Right cardiac atrium (tissue), 5 donors: ENCODE data around the gene CDK3. TPM values are rescaled to one million over a fixed set of nuclear protein-coding genes. Genes with fewer than 3 reads are reported as not detected.
"Not testable (repeated sequence)": the region's sequence is repeated elsewhere in the genome, so short reads cannot be mapped to it uniquely, and the experiment has no call there.

Experiments used
- ATAC-seq, 2 donors: fragments of 200-7000 bp; cut with Tn5 transposase; one replicate each; pipeline versions ENCODE4 v1.8.0 to v1.9.1; 2020; ENCODE audit warnings: moderate library complexity in 2 of 2, mild to moderate bottlenecking in 1 of 2
- DNase-seq, 3 donors: peaks; one replicate each; pipeline ENCODE4 v3.0.0-alpha.2; 2020
- H3K27ac ChIP-seq: one replicate; pipeline ENCODE4 v1.5.1; 2013; ENCODE audit warnings: mild to moderate bottlenecking, low read length, control low read depth, moderate library complexity
- H3K27me3 ChIP-seq: one replicate; pipeline ENCODE4 v1.6.1; 2013; ENCODE audit not compliant: control insufficient read depth, insufficient read depth
- H3K4me1 ChIP-seq: one replicate; pipeline ENCODE4 v1.6.1; 2013; ENCODE audit warnings: low read length; ENCODE audit not compliant: control insufficient read depth, insufficient read depth
- H3K4me3 ChIP-seq: one replicate; pipeline ENCODE4 v1.5.1; 2013; ENCODE audit warnings: low read length, control low read depth
- H3K9me3 ChIP-seq: one replicate; pipeline ENCODE4 v1.6.1; 2013; ENCODE audit warnings: low read length; ENCODE audit not compliant: control insufficient read depth
- WGBS: extraction: QIAGEN DNeasy Blood & Tissue Kit; methylation state at CpG from one replicate; pipeline ENCODE4 v1.1.7; 2013; 5-methylcytosine and 5-hydroxymethylcytosine counted together
- intact Hi-C, 4 donors: fragments of 100-400 bp; cut with DNase I; formaldehyde crosslinking; loops; one replicate each; pipeline versions ENCODE4 v1.11.0 to v1.14.0; 2022 to 2023
- polyA plus RNA-seq: library from polyadenylated mRNA; stranded (reverse); fragments of 200-250 nt; gene quantifications from one replicate; pipeline ENCODE4 v1.2.3, GENCODE V29; 2013
- total RNA-seq, 4 donors: library from RNA; stranded (reverse); fragmentation: NEBNext Ultra II Directional; extraction: Animal tissue kit (Norgen Biotek cat#: 25700); gene quantifications; one replicate each; pipeline ENCODE4 v1.2.1, GENCODE V29; 2021
- donor health status: healthy with polysubstance abuse.
- donor health status: DM: no; HTN: yes; CAD: no.
- donor health status: DM: no; HTN: no; CAD: no.
- donor health status: DM: no; HTN: yes; CAD: no; lungs with severe emphysema.
- donor health status: DM: yes; HTN: yes; CAD: no.

CDK3 gene
- total and polyA plus RNA-seq, 5 donors = 2.4 to 2.9 (median 2.5) TPM

DNA sequence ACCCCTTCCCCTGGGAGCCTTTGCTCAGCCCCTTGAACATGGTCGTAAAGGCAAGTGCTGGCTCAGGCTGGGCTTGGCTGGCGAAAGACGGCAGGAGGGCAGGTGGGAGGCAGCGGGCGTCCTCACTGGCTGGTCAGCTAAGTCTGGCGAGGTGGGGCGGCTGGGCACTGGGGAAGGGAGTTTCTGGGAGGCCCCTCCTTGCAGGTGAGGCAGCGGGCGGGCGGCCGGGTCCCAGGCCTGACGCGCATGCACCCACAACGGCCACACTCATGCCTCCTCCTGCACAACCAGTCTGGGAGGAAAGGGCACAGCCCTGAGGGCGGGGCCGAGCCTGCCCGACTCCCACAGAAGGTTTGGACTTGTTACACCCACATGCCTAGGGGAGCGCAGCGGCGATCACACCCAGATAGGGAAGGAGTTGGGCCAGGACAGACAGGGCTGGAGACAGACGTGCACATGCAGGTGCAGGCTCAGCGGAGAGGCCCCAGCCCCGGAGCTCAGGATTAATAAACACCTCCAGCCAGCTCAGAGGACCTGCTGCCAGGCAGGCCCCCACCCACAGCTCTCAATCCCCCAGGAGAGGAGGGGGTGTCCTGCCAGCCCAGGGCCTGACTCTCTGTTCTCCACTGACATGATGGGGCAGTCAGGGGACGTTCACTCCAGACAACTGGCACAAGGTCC lies 26.6 kb downstream of the CDK3 start, which contains the start of gene EVPL:
TSS of gene EVPL (minus strand) at position 148 of the 681 bp plus-strand sequence. CDS start at position 40, 108 bp downstream.
- Histone ChIP-seq H3K27ac (no peak within 1 kb of the TSS), H3K9me3 (no peaks in the 10 kb centered on the region), H3K27me3 (no peaks in the 10 kb centered on the region), H3K4me1 (no peaks in the 10 kb centered on the region), H3K4me3 (no peak within 1 kb of the TSS)
- ATAC-seq = peak in 1 of 2 donors; percentile 50
- 81% methylated on average over 24 of the region's 24 CpGs for WGBS
- DNase-seq = peak in 2 of 3 donors; percentile 50 to 56
- intact Hi-C loops = no loop called here

GRCh38 chr17:76032073-76032779 lies 31.6 kb downstream of the CDK3 start:
- no peak for ATAC-seq
- Histone ChIP-seq H3K9me3 (no peaks in the 10 kb centered on the region), H3K4me1 (no peaks in the 10 kb centered on the region), H3K27ac (no peak overlapping the region), H3K27me3 (no peaks in the 10 kb centered on the region), H3K4me3 (no peak overlapping the region)
- WGBS = 87% methylated on average over 20 of the region's 20 CpGs
- intact Hi-C loops = no loop called here
- DNase-seq = peak in 1 of 3 donors; percentile 29

GRCh38 chr17:76032780-76033108 lies 32.1 kb downstream of the CDK3 start:
- whole genome bisulfite sequencing = 94% methylated on average over 5 of the region's 5 CpGs
- Histone ChIP-seq H3K4me1 (no peaks in the 10 kb centered on the region), H3K9me3 (no peaks in the 10 kb centered on the region), H3K27ac (no peak overlapping the region), H3K4me3 (no peak overlapping the region), H3K27me3 (no peaks in the 10 kb centered on the region)
- DNase-seq (no peak), ATAC-seq (no peak)
- intact Hi-C loops = no loop called here

- intact Hi-C loops = no loop called here
- no peak overlapping the region for H3K4me3 ChIP-seq
- DNase-seq (peak in 1 of 3 donors; percentile 20), ATAC-seq (no peak)
- H3K4me1 ChIP-seq = no peaks in the 10 kb centered on the region
- H3K9me3 ChIP-seq = no peaks in the 10 kb centered on the region
- H3K27me3 ChIP-seq = no peaks in the 10 kb centered on the region
- 95% methylated on average over 6 of the region's 6 CpGs for WGBS
- H3K27ac ChIP-seq = no peak overlapping the region
Observed at GRCh38 chr17:76033139-76033538, 32.5 kb downstream of the CDK3 start.

GRCh38 chr17:76034428-76035350 lies 34.0 kb downstream of the CDK3 start:
- Histone ChIP-seq H3K9me3 (no peaks in the 10 kb centered on the region), H3K4me1 (no peaks in the 10 kb centered on the region), H3K27ac (no peak overlapping the region), H3K27me3 (no peaks in the 10 kb centered on the region), H3K4me3 (no peak overlapping the region)
- ATAC-seq = no peak
- DNase-seq = peak in 1 of 3 donors; percentile 43
- intact Hi-C loops = no loop called here
- WGBS = 69% methylated on average over 13 of the region's 13 CpGs

GRCh38 chr17:76036497-76037261 lies 36.0 kb downstream of the CDK3 start:
- intact Hi-C loops = no loop called here
- ATAC-seq (peak; percentile 18 to 26), DNase-seq (no peak)
- Histone ChIP-seq H3K4me3 (no peak overlapping the region), H3K4me1 (no peaks in the 10 kb centered on the region), H3K27ac (no peak overlapping the region), H3K9me3 (no peaks in the 10 kb centered on the region), H3K27me3 (no peaks in the 10 kb centered on the region)
- 49% methylated on average over 22 of the region's 22 CpGs for WGBS

GRCh38 chr17:76038050-76038449 lies 37.4 kb downstream of the CDK3 start:
- whole genome bisulfite sequencing = 79% methylated on average over 3 of the region's 3 CpGs
- no peaks in the 10 kb centered on the region for H3K27me3 ChIP-seq
- no peaks in the 10 kb centered on the region for H3K4me1 ChIP-seq
- intact Hi-C loops = no loop called here
- H3K27ac ChIP-seq = no peak overlapping the region
- DNase-seq (no peak), ATAC-seq (no peak)
- H3K4me3 ChIP-seq = no peak overlapping the region
- H3K9me3 ChIP-seq = no peaks in the 10 kb centered on the region

- H3K9me3 ChIP-seq = no peaks in the 10 kb centered on the region
- H3K4me3 ChIP-seq = no peak overlapping the region
- no peak for DNase-seq
- no peaks in the 10 kb centered on the region for H3K27me3 ChIP-seq
- no peak overlapping the region for H3K27ac ChIP-seq
- intact Hi-C loops = no loop called here
- ATAC-seq = no peak
- H3K4me1 ChIP-seq = no peaks in the 10 kb centered on the region
- 56% methylated on average over 6 of the region's 6 CpGs for WGBS
Observed at GRCh38 chr17:76039121-76039520, 38.5 kb downstream of the CDK3 start.

- intact Hi-C loops = no loop called here
- H3K4me3 ChIP-seq = no peak overlapping the region
- H3K9me3 ChIP-seq = no peaks in the 10 kb centered on the region
- no peak for ATAC-seq
- no peaks in the 10 kb centered on the region for H3K27me3 ChIP-seq
- 75% methylated on average over 6 of the region's 6 CpGs for WGBS
- H3K4me1 ChIP-seq = no peaks in the 10 kb centered on the region
- no peak overlapping the region for H3K27ac ChIP-seq
- DNase-seq = no peak
Observed at GRCh38 chr17:76040376-76040775, 39.7 kb downstream of the CDK3 start.

- H3K27me3 ChIP-seq, intact Hi-C loops, H3K4me3 ChIP-seq, H3K9me3 ChIP-seq, H3K27ac ChIP-seq, DNase-seq, H3K4me1 ChIP-seq, ATAC-seq: not testable (repeated sequence)
- WGBS = 99% methylated on average over 3 of the region's 3 CpGs
Observed at GRCh38 chr17:76042868-76043267, 42.2 kb downstream of the CDK3 start.
